ENCODE data around the gene ZBP1.

Gene ZBP1

DNA sequence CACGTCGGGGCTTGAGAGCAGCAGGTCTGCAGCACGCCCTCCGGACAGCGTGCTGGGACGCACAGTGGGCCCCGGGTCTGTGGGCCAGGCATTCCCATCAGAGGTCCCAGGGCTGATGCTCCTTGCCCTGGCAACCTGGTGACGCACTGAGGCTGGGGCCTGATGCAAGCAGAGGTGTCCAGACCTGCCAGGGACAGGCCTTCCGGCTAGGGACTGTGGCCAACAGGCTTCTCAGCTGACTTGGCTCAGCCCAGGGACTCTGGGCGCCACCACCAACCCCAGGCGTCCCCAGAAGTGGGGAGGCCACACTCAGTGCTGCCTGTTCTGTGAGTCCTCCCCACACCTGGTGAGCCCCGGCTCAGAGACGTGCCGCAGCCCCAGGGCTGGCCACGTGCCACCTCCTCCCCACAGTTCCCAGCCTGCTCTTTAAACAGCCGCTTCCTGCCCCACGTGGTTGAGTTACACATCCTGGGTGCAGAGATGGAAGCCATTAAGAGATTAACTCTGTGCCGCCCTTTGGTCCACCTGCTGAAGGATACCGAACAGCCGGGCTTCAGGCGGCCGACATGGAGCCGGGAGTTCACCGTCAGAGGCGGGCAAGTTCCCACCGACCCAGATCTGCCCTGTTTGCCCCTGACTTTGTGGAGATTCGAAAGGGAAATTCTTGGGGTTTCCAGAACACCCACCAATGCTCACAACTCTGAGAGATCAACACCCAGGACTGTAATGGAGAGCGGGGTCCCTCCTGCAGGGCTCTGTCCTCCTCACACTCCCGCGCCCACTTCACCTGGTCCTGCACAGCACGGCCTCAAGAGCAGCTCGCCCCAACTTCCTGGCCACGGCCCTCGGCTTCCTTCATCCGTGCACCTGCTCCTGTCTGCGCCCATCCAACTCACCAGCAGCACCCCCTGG, 37.6 kb upstream of the ZBP1 start:
- H3K4me3 ChIP-seq (ENCODE audit: control insufficient read depth, low read depth, low read length): no peak overlapping the region
- DNase-seq (ENCODE audit: low read depth): no peak
- TF ChIP-seq, protein P1, sequence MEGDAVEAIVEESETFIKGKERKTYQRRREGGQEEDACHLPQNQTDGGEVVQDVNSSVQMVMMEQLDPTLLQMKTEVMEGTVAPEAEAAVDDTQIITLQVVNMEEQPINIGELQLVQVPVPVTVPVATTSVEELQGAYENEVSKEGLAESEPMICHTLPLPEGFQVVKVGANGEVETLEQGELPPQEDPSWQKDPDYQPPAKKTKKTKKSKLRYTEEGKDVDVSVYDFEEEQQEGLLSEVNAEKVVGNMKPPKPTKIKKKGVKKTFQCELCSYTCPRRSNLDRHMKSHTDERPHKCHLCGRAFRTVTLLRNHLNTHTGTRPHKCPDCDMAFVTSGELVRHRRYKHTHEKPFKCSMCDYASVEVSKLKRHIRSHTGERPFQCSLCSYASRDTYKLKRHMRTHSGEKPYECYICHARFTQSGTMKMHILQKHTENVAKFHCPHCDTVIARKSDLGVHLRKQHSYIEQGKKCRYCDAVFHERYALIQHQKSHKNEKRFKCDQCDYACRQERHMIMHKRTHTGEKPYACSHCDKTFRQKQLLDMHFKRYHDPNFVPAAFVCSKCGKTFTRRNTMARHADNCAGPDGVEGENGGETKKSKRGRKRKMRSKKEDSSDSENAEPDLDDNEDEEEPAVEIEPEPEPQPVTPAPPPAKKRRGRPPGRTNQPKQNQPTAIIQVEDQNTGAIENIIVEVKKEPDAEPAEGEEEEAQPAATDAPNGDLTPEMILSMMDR (conservative IDR thresholded peaks at IDR 0.05; ENCODE audit: control insufficient read depth, insufficient read depth, low read depth, low read length): no peak

DNA sequence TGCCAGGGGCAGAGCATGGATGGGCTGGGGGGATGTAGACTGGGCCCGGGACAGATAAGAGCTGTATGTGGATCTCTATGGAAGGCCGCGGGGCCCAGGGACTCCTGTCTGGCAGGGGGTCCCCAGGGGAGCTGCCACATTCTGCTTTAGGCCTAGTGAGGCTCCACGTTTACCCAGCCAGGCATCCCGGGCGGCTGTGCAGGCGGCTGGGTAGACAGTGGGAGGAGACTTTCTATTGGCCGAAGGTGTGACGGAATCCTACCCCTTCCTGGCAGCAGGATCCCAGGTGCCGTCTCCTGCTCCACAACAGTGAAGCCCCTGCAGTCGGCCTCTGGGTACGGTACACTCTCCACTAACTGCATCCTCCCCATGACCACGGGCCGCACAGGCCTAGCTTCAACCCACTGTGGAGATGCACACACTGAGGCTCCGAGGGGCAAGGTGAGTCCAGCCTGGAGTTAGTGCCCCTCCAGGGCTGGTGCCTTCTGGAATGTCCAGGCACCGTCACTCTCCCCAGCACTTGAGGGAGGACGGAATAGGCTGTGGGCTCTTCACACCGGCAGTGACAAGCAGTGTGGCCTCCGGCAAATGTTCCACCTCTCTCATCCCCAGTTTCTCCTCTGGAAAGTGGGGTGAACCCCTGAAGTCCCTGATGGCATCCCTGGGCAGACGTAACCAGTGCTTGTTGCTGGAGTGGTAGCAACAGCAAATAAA, 36.8 kb upstream of the ZBP1 start:
- no peak overlapping the region for H3K4me3 ChIP-seq (ENCODE audit: control insufficient read depth, low read depth, low read length)
- DNase-seq (ENCODE audit: low read depth): no peak
- TF ChIP-seq, protein P1 (conservative IDR thresholded peaks at IDR 0.05; ENCODE audit: control insufficient read depth, insufficient read depth, low read depth, low read length): no peak

DNA sequence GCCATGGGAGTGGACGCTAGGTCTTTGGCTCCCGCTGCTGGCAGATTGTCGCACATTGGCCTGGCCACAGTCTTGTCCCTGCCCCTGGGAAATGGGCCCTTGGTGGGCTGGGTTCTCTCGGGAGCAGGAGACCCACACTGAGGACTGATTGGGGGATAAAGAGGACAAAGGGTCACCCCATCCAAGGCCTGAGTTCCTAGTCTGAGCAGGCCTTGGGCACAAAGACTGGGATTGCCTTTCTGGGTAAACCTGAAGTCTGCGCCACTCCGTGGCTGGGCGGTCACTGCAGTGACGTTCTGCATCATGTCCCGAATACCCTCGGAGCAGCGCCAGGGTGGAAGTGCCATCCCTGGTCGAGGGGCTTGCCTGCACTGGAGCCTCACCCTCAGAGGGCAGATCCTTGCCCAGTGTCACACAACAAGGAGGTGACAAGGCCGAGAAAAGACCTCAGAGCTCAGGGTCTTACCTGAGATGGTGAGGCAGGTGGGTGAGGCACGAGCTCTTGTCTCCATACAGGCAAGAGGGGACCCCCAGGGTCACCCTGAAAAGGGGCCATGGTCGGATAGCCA, 36.1 kb upstream of the ZBP1 start:
- DNase-seq (ENCODE audit: low read depth): no peak
- TF ChIP-seq, protein P1 (conservative IDR thresholded peaks at IDR 0.05; ENCODE audit: control insufficient read depth, insufficient read depth, low read depth, low read length): no peak
- no peak overlapping the region for H3K4me3 ChIP-seq (ENCODE audit: control insufficient read depth, low read depth, low read length)

DNA sequence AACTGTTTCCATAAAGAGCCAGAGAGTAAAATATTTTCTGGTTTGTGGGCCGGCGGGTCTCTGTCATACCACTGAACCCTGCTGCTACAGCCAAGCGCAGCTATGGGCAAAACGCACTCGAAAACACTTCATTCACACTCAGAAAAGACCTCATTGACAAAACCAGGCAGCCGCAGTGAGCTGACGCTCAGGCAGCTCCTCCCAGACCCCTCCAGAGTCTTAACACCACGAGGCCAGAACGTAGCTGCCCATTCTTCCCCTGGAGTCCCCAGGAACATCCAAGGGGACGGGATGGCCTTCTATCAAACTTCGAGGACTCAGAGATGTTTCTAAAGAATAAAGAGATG, 35.6 kb upstream of the ZBP1 start:
- DNase-seq (ENCODE audit: low read depth): no peak
- TF ChIP-seq, protein P1 (conservative IDR thresholded peaks at IDR 0.05; ENCODE audit: control insufficient read depth, insufficient read depth, low read depth, low read length): no peak
- H3K4me3 ChIP-seq (ENCODE audit: control insufficient read depth, low read depth, low read length): no peak overlapping the region

DNA sequence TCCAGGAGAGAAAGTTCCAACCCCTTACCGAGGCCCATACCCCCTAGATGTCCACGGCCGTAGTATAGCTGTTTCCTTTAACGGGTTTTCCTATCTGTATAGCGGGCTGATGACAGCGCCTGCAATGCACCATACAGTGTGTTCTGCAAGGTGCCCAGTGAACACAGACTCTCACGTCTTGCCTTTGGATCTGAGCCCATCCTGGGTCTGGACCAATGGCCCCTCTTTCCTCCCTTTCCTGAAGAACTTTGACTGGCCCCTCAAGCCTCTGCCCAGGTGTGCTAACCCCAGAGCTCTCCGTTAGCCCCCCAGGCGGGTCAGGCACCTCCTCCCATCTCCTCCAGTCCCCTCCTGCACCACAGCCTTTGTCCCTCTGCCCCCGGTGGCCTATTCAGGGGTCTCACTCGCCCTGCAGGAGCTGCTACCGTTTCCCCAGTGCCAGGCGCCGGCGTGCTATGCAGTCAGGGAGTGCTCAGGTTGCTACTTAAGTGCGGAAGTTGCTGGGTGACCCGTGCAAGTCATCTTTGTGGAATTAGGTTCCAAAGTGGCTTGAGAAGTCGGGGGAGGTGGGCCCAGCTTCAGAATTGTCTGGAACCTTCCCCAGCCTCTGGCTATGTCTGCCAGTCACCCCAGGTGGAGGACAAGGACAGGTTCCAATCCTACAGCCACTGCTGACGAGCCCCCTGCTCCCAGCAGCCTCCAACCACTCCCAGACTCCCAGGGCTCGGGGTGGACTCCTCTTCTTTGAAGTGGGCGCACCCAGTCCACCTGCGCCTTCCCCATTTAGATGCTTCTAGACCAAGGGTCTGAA, 35.0 kb upstream of the ZBP1 start:
- no peak for DNase-seq (ENCODE audit: low read depth)
- TF ChIP-seq, protein P1 (conservative IDR thresholded peaks at IDR 0.05; ENCODE audit: control insufficient read depth, insufficient read depth, low read depth, low read length): no peak
- no peak overlapping the region for H3K4me3 ChIP-seq (ENCODE audit: control insufficient read depth, low read depth, low read length)

DNA sequence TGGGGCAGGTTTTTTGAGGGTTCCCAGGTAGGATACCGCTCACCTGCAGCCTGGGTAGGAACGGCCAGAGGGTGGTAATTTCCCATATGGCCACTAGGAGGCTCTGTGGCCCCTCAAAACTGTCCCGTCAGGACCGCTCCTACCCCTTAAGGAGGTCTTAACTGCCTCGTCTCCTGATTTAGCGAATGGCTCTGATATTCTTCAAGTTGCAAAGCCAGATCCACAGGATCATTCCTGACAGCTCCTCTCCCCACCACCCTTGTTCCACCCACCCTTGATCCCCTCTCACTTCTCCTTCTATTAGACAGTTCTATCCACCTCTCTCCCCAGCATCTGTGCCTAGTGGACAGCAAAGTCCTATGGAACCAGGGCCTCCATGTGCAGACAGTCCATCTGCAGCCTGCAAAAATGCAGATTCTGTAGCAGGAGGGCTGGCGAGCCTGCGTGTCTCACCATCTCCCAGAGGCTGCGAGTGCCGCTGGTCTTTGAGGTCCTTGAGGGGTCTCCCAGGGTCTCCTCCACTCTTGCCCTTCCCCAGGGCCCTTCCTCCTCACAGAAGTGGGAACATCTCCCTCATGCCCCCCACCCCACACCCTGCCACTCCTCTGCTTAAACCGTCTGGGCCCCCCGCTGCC, 34.3 kb upstream of the ZBP1 start:
- no peak overlapping the region for H3K4me3 ChIP-seq (ENCODE audit: control insufficient read depth, low read depth, low read length)
- TF ChIP-seq, protein P1 (conservative IDR thresholded peaks at IDR 0.05; ENCODE audit: control insufficient read depth, insufficient read depth, low read depth, low read length): peak; percentile 92
- peak; percentile 55 for DNase-seq (ENCODE audit: low read depth)

Measured in fibroblast of mammary gland (primary cell).